Gastrocnemius medialis (tissue), 4 donors: Measurements from ENCODE around the gene LIN7A.

Source experiments
- CTCF ChIP-seq, 5 experiments: fragments of 450-650 bp in 3 of 5; fragments of 200-600 bp in 2 of 5; sonication (generic) in 2 of 5; IDR thresholded peaks in 4 of 5; conservative IDR thresholded peaks in 1 of 5; 1 replicate in 4 of 5; 2 replicates in 1 of 5; pipeline ENCODE4 v1.5.1; 2016 to 2019; ENCODE audit warnings: antibody characterized with exemption in 5 of 5, mild to moderate bottlenecking in 3 of 5, moderate library complexity in 3 of 5
- POLR2A ChIP-seq, 2 donors: fragments of 450-650 bp; IDR thresholded peaks; one replicate each; pipeline ENCODE4 v1.6.1; 2017; ENCODE audit warnings: antibody characterized with exemption in 2 of 2, mild to moderate bottlenecking in 2 of 2, moderate library complexity in 2 of 2

GRCh38 chr12:80968326-80968725 lies 30.6 kb upstream of the LIN7A start:
- TF ChIP-seq CTCF (IDR thresholded peaks at IDR 0.05 in 4 of 5, conservative IDR thresholded peaks at IDR 0.05 in 1 of 5) (no peak), POLR2A (IDR thresholded peaks at IDR 0.05) (no peak)
